IMR-90 (cell line): ENCODE data around the gene INF2. TPM values are rescaled to one million over a fixed set of nuclear protein-coding genes. Genes with fewer than 3 reads are reported as not detected.

Experiments used
- ATAC-seq: fragments of 200-7000 bp; cut with Tn5 transposase; 2 replicates; pipeline ENCODE4 v1.9.1; 2020; ENCODE audit warnings: low read depth, mild to moderate bottlenecking, moderate library complexity
- BruUV-seq: library from RNA; stranded (reverse); fragments of 400-500 nt; replicated peaks from 2 replicates; lab custom pipeline; 2021; lab: Mats Ljungman, UMichigan
- CTCF ChIA-PET: fragments of 300-600 bp; formaldehyde crosslinking; extraction: SDS; loops from one replicate; lab custom pipeline; 2021; ENCODE audit warnings: antibody characterized with exemption; lab: Yijun Ruan, JAX
- POLR2A ChIA-PET: fragments of 300-600 bp; sonication (Branson Sonifier 250); formaldehyde crosslinking; loops from one replicate; lab custom pipeline; 2022; ENCODE audit warnings: antibody characterized with exemption; ENCODE audit not compliant: unreplicated experiment; lab: Charles Lee
- DNase-seq: peaks from one replicate; pipeline ENCODE4 v3.0.0; 2013
- H2AFZ ChIP-seq: replicated peaks from 2 replicates; pipeline ENCODE3; 2013; ENCODE audit warnings: low read length, mild to moderate bottlenecking; ENCODE audit not compliant: poor library complexity
- H2AK5ac ChIP-seq: 2 replicates; pipeline ENCODE4 v1.6.1; 2013; ENCODE audit warnings: low read depth, low read length, inconsistent platforms
- H2AK9ac ChIP-seq: replicated peaks from 2 replicates; pipeline ENCODE3; 2013; ENCODE audit warnings: mild to moderate bottlenecking, low read depth, low read length, moderate library complexity; ENCODE audit not compliant: poor library complexity
- H2BK120ac ChIP-seq: 2 replicates; pipeline ENCODE4 v1.6.1; 2013; ENCODE audit warnings: low read depth, low read length, inconsistent platforms
- H2BK15ac ChIP-seq: 3 replicates; pipeline ENCODE4 v1.6.1; 2013; ENCODE audit warnings: low read depth, low read length, inconsistent platforms
- H2BK20ac ChIP-seq: 2 replicates; pipeline ENCODE4 v1.6.1; 2013; ENCODE audit warnings: low read depth, mild to moderate bottlenecking, inconsistent platforms, low read length, moderate library complexity
- H2BK5ac ChIP-seq: 2 replicates; pipeline ENCODE4 v1.6.1; 2013; ENCODE audit warnings: mild to moderate bottlenecking, low read depth, low read length, inconsistent platforms; ENCODE audit not compliant: poor library complexity, severe bottlenecking
- H3K14ac ChIP-seq: replicated peaks from 2 replicates; pipeline ENCODE4 v1.6.1; 2013; ENCODE audit warnings: low read depth, low read length, inconsistent platforms
- H3K18ac ChIP-seq: 2 replicates; pipeline ENCODE4 v1.6.1; 2013; ENCODE audit warnings: low read depth, low read length, control low read depth
- H3K23ac ChIP-seq: 2 replicates; pipeline ENCODE4 v1.6.1; 2013; ENCODE audit warnings: low read depth, low read length, inconsistent platforms
- H3K27ac ChIP-seq: 2 replicates; pipeline ENCODE4 v1.5.1; 2013; ENCODE audit warnings: mild to moderate bottlenecking, control low read depth, low read length; ENCODE audit not compliant: insufficient read depth
- H3K27me3 ChIP-seq: 2 replicates; pipeline ENCODE4 v1.6.1; 2013; ENCODE audit warnings: low read length; ENCODE audit not compliant: control insufficient read depth, insufficient read depth
- H3K36me3 ChIP-seq: 2 replicates; pipeline ENCODE4 v1.6.1; 2013; ENCODE audit warnings: low read length, mixed read lengths; ENCODE audit not compliant: control insufficient read depth, insufficient read depth
- H3K4ac ChIP-seq: 2 replicates; pipeline ENCODE4 v1.6.1; 2013; ENCODE audit warnings: low read depth, low read length, inconsistent platforms
- H3K4me1 ChIP-seq: 2 replicates; pipeline ENCODE4 v1.6.1; 2013; ENCODE audit warnings: low read length, mixed read lengths; ENCODE audit not compliant: control insufficient read depth, insufficient read depth
- H3K4me2 ChIP-seq: 2 replicates; pipeline ENCODE4 v1.6.1; 2013; ENCODE audit warnings: low read depth, mild to moderate bottlenecking, control low read depth, low read length, moderate library complexity
- H3K4me3 ChIP-seq: 2 replicates; pipeline ENCODE4 v1.5.1; 2013; ENCODE audit warnings: low read depth, mild to moderate bottlenecking, control low read depth, low read length, moderate library complexity; ENCODE audit not compliant: insufficient read depth
- H3K56ac ChIP-seq: 2 replicates; pipeline ENCODE4 v1.6.1; 2013; ENCODE audit warnings: low read length, inconsistent platforms; ENCODE audit not compliant: insufficient read depth; ENCODE audit errors: extremely low read depth
- H3K79me1 ChIP-seq, 2 experiments: 2 replicates each; pipeline ENCODE4 v1.6.1; 2013; ENCODE audit warnings: low read length in 2 of 2, inconsistent platforms in 1 of 2, low read depth in 1 of 2
- H3K9ac ChIP-seq: 2 replicates; pipeline ENCODE4 v1.6.1; 2013; ENCODE audit warnings: low read depth, low read length, control low read depth
- H3K9me1 ChIP-seq: 2 replicates; pipeline ENCODE4 v1.6.1; 2013; ENCODE audit warnings: low read length, inconsistent platforms; ENCODE audit not compliant: insufficient read depth
- H3K9me3 ChIP-seq: 2 replicates; pipeline ENCODE4 v1.6.1; 2013; ENCODE audit warnings: low read length; ENCODE audit not compliant: control insufficient read depth, insufficient read depth
- H4K20me1 ChIP-seq: 2 replicates; pipeline ENCODE4 v1.6.1; 2013; ENCODE audit warnings: low read length, inconsistent platforms; ENCODE audit not compliant: insufficient read depth
- H4K5ac ChIP-seq: 2 replicates; pipeline ENCODE4 v1.6.1; 2013; ENCODE audit warnings: mild to moderate bottlenecking, low read depth, low read length, control low read depth
- H4K8ac ChIP-seq, 2 experiments: 2 replicates each; pipeline ENCODE4 v1.6.1; 2013; ENCODE audit warnings: low read depth in 2 of 2, low read length in 2 of 2, control low read depth in 1 of 2, inconsistent platforms in 1 of 2
- H4K91ac ChIP-seq: 2 replicates; pipeline ENCODE4 v1.6.1; 2013; ENCODE audit warnings: low read depth, low read length, inconsistent platforms; ENCODE audit not compliant: insufficient read depth
- MAZ ChIP-seq: IDR thresholded peaks from 2 replicates; pipeline ENCODE4 v1.6.1; 2012; ENCODE audit warnings: low read depth, mild to moderate bottlenecking, low read length, improper control_type of control experiment, moderate library complexity, borderline replicate concordance
- WGBS, 2 experiments: methylation state at CpG; one replicate each; pipeline versions ENCODE4 v1.1.5 to v1.1.7; 2013; ENCODE audit warnings: missing lambda C conversion rate in 2 of 2; ENCODE audit not compliant: insufficient read length in 1 of 2; ENCODE audit errors: extremely low coverage in 2 of 2; 5-methylcytosine and 5-hydroxymethylcytosine counted together
- dilution Hi-C: fragments of 300-500 bp; cut with HindIII; formaldehyde crosslinking; loops from one replicate; pipeline ENCODE4 v1.14.3; 2018; ENCODE audit warnings: low sequenced_read_pairs; ENCODE audit not compliant: unreplicated experiment
- in situ Hi-C: fragments of 300-500 bp; cut with MboI; formaldehyde crosslinking; loops from 3 replicates; pipeline ENCODE4 v1.14.3; 2019; ENCODE audit warnings: low sequenced_read_pairs, inconsistent platforms, mixed read lengths
- intact Hi-C: fragments of 100-400 bp; cut with micrococcal nuclease; formaldehyde crosslinking; loops from 2 replicates; pipeline ENCODE4 v1.10.0; 2022
- polyA plus RNA-seq, 3 experiments: library from polyadenylated mRNA; depleted of rRNA; stranded (reverse); fragments of >200 nt; gene quantifications; 2 replicates each; pipeline ENCODE4 v1.2.3, GENCODE V29; 2012; ENCODE audit warnings: low replicate concordance in 1 of 3
- total RNA-seq: library from RNA; depleted of rRNA; stranded (reverse); fragments of >200 nt; gene quantifications from 2 replicates; pipeline ENCODE4 v1.2.3, GENCODE V29; 2012

The INF2 gene
- total and polyA plus RNA-seq, 2 of the 4 experiments (the other 2 are of a cell fraction): 16.8 to 62.1 TPM

GRCh38 chr14:104744484-104744883 is 55.1 kb downstream of the INF2 start:
- H2BK20ac ChIP-seq: no peak overlapping the region
- no peak overlapping the region for H3K4me2 ChIP-seq
- no peak overlapping the region for H3K4ac ChIP-seq
- ChIA-PET CTCF (no interaction called here), POLR2A (no interaction called here)
- no peak overlapping the region for H2BK5ac ChIP-seq
- H3K56ac ChIP-seq: no peak overlapping the region
- DNase-seq: no peak
- no peak overlapping the region for H3K18ac ChIP-seq
- peak overlapping the region; percentile 16; the same call in 1 of the 2 replicates for H2AK5ac ChIP-seq
- intact Hi-C loops (no loop called here), in situ Hi-C loops (no loop called here), dilution Hi-C loops (no loop called here)
- H2AK9ac ChIP-seq: no peak overlapping the region
- H3K4me1 ChIP-seq: peaks cover 25% of the 10 kb centered on the region
- BruUV-seq: no TSS peak
- no peak overlapping the region for H4K8ac ChIP-seq
- no peak overlapping the region for H2AFZ ChIP-seq
- H3K36me3 ChIP-seq: peaks cover 13% of the 10 kb centered on the region
- H3K27ac ChIP-seq: no peak overlapping the region
- H3K9ac ChIP-seq: no peak overlapping the region
- no peak overlapping the region for H4K91ac ChIP-seq
- H3K4me3 ChIP-seq: no peak overlapping the region
- no peaks in the 10 kb centered on the region for H4K20me1 ChIP-seq
- ATAC-seq: no peak
- no CpG with 5 or more reads among the region's 10 CpGs for WGBS, 2 experiments
- no peaks in the 10 kb centered on the region for H3K27me3 ChIP-seq
- H3K23ac ChIP-seq: no peak overlapping the region
- H2BK15ac ChIP-seq: no peak overlapping the region; the same call in 2 of the 3 replicates
- no peak overlapping the region for H4K5ac ChIP-seq
- no peak for TF ChIP-seq MAZ
- peaks cover 22% of the 10 kb centered on the region for H3K9me1 ChIP-seq
- H2BK120ac ChIP-seq: no peak overlapping the region
- H3K14ac ChIP-seq: no peak overlapping the region
- H3K9me3 ChIP-seq: no peaks in the 10 kb centered on the region
- no peaks in the 10 kb centered on the region for H3K79me1 ChIP-seq
